ENCODE results near the gene BRD3.

Gene BRD3

GRCh38 chr9:134069480-134070399 lies 1.9 kb upstream of the BRD3 start:
- TF ChIP-seq, protein P1, sequence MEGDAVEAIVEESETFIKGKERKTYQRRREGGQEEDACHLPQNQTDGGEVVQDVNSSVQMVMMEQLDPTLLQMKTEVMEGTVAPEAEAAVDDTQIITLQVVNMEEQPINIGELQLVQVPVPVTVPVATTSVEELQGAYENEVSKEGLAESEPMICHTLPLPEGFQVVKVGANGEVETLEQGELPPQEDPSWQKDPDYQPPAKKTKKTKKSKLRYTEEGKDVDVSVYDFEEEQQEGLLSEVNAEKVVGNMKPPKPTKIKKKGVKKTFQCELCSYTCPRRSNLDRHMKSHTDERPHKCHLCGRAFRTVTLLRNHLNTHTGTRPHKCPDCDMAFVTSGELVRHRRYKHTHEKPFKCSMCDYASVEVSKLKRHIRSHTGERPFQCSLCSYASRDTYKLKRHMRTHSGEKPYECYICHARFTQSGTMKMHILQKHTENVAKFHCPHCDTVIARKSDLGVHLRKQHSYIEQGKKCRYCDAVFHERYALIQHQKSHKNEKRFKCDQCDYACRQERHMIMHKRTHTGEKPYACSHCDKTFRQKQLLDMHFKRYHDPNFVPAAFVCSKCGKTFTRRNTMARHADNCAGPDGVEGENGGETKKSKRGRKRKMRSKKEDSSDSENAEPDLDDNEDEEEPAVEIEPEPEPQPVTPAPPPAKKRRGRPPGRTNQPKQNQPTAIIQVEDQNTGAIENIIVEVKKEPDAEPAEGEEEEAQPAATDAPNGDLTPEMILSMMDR (IDR thresholded peaks at IDR 0.05) = no peak

- TF ChIP-seq, protein P1 (IDR thresholded peaks at IDR 0.05) = no peak
These were observed 1.1 kb upstream of the BRD3 start for GRCh38 chr9:134068744-134069479.

- TF ChIP-seq, protein P1 (IDR thresholded peaks at IDR 0.05) = no peak
These were observed 644 bp downstream of the BRD3 start for GRCh38 chr9:134066913-134067851.

- TF ChIP-seq, protein P1 (IDR thresholded peaks at IDR 0.05) = no peak
These were observed 1.3 kb downstream of the BRD3 start for GRCh38 chr9:134066526-134066912.

DNA sequence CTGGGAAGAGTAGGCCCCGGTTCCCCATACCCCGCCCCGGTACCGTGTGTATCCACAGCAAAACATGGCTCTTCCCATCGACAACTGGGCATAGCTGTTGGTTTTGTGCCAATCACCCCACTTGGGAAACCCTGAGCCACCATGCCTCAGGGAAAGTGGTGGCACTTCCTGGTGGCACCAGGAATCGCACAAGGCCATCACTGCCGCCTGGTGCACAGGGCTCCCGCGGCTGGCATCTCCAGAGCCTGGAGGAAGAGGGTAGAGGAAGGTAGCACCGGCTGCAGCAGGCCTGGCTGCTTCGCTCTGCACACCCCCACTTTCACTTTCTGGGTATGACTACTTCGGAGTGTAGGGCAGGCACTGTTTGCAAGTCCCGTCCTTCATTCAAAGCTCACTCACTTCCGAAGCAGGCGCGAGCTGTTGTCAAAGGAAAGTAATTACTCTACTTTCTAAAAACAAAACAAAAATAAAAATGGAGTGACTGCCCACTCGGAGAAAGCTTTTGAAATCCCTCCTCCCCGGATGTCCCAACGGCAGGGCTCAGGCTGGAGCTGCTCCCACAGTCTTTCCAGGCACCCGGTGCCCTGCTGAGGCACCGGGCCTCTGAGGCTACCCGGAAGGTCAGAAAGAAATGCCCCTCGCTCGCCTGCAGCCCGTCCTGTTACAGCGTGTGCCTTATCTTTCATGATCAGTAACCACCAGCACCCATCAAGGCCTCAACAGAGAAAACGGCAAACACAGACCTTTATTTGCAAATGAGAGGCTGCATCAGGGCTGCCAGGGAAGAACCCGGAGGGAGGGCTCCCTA lies 2.0 kb downstream of the BRD3 start:
- TF ChIP-seq, protein P1 (IDR thresholded peaks at IDR 0.05) = no peak

DNA sequence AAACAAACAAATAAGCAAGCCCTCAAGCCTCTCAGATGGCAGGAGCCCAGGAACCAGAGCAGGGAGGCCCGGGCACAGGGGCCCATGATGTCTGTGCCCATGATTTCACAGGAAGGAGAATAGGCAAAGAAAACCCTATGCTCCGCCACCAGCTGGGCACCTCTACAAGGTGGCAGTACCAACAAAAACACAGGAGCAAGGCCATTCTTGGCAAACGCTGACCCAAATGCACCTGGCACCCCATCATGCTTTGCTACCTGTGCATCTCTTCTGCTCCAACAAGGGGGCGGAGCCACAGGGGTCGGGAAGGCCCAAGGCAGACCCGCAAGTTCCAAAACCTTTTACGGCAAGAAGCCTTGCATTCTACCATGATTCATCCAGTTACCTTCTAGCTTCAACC lies 3.1 kb downstream of the BRD3 start:
- TF ChIP-seq, protein P1 (IDR thresholded peaks at IDR 0.05) = no peak
